ENCODE results near the gene TTN. TPM values are rescaled to one million over a fixed set of nuclear protein-coding genes. Genes with fewer than 3 reads are reported as not detected.

TTN gene
- total RNA-seq, 3 donors from 2014 or later = 1.3 to 8.6 (median 2.1) TPM

GRCh38 chr2:178715366-178715765 lies 91.9 kb downstream of the TTN start:
- H3K4me3 ChIP-seq = no peak overlapping the region
- H3K9me3 ChIP-seq = no peaks in the 10 kb centered on the region
- no peaks in the 10 kb centered on the region for H3K36me3 ChIP-seq (ENCODE audit: low read depth)
- no peak for TF ChIP-seq CTCF (IDR thresholded peaks at IDR 0.05)
- no peaks in the 10 kb centered on the region for H3K4me1 ChIP-seq (ENCODE audit: low read depth)
- ATAC-seq (no peak), DNase-seq (no peak)
- intact Hi-C loops (cut with DNase I, micrococcal nuclease) = no loop called here

GRCh38 chr2:178707476-178707875 lies 99.7 kb downstream of the TTN start:
- TF ChIP-seq CTCF (IDR thresholded peaks at IDR 0.05) = no peak
- intact Hi-C loops (cut with DNase I, micrococcal nuclease) = no loop called here
- Histone ChIP-seq H3K4me1 (ENCODE audit: low read depth) (no peaks in the 10 kb centered on the region), H3K4me3 (no peak overlapping the region), H3K36me3 (ENCODE audit: low read depth) (no peaks in the 10 kb centered on the region), H3K9me3 (no peaks in the 10 kb centered on the region)
- no peak for ATAC-seq
- no peak for DNase-seq

- Histone ChIP-seq H3K36me3 (ENCODE audit: low read depth) (no peaks in the 10 kb centered on the region), H3K4me3 (no peak overlapping the region), H3K9me3 (no peaks in the 10 kb centered on the region), H3K4me1 (ENCODE audit: low read depth) (no peaks in the 10 kb centered on the region)
- ATAC-seq = no peak
- DNase-seq = no peak
- intact Hi-C loops (cut with DNase I, micrococcal nuclease) = no loop called here
- TF ChIP-seq CTCF (IDR thresholded peaks at IDR 0.05) = no peak
Observed at GRCh38 chr2:178704876-178705275, 102.3 kb downstream of the TTN start.

GRCh38 chr2:178702361-178702760 lies 104.9 kb downstream of the TTN start:
- H3K36me3 ChIP-seq (ENCODE audit: low read depth) = no peaks in the 10 kb centered on the region
- no peak for TF ChIP-seq CTCF (IDR thresholded peaks at IDR 0.05)
- intact Hi-C loops (cut with DNase I, micrococcal nuclease) = no loop called here
- H3K4me1 ChIP-seq (ENCODE audit: low read depth) = no peaks in the 10 kb centered on the region
- ATAC-seq (no peak), DNase-seq (no peak)
- no peak overlapping the region for H3K4me3 ChIP-seq
- no peaks in the 10 kb centered on the region for H3K9me3 ChIP-seq

GRCh38 chr2:178700922-178701342 lies 106.3 kb downstream of the TTN start:
- Histone ChIP-seq H3K9me3 (no peaks in the 10 kb centered on the region), H3K36me3 (ENCODE audit: low read depth) (no peaks in the 10 kb centered on the region), H3K4me3 (no peak overlapping the region), H3K4me1 (ENCODE audit: low read depth) (no peaks in the 10 kb centered on the region)
- ATAC-seq = no peak
- TF ChIP-seq CTCF (IDR thresholded peaks at IDR 0.05) = peak; percentile 70
- no peak for DNase-seq
- intact Hi-C loops (cut with DNase I, micrococcal nuclease) = no loop called here

- intact Hi-C loops (cut with DNase I, micrococcal nuclease) = no loop called here
- Histone ChIP-seq H3K9me3 (no peaks in the 10 kb centered on the region), H3K36me3 (ENCODE audit: low read depth) (no peaks in the 10 kb centered on the region), H3K4me1 (ENCODE audit: low read depth) (no peaks in the 10 kb centered on the region), H3K4me3 (no peak overlapping the region)
- TF ChIP-seq CTCF (IDR thresholded peaks at IDR 0.05) = no peak
- ATAC-seq (no peak), DNase-seq (no peak)
Observed at GRCh38 chr2:178700136-178700535, 107.1 kb downstream of the TTN start.
